ENCODE measurements around the gene C1orf53. TPM values are rescaled to one million over a fixed set of nuclear protein-coding genes. Genes with fewer than 3 reads are reported as not detected.

The C1orf53 gene
- total and polyA plus RNA-seq, 8 donors, result 0.60 to 6.7 (median 2.6) TPM

- H3K9me3 ChIP-seq, result no peaks in the 10 kb centered on the region
- TF ChIP-seq CTCF (IDR thresholded peaks at IDR 0.05), result no peak
- 75 to 82% methylated on average over 3 of the region's 3 CpGs for WGBS, 2 donors
- no peak overlapping the region for H3K4me3 ChIP-seq
- ATAC-seq (no peak), FAIRE-seq (no peak), DNase-seq (no peak)
- peaks cover 4 to 14% (median 12%) of the 10 kb centered on the region in 3 donors for H3K4me1 ChIP-seq
- peaks cover 0 to 32% (median 13%) of the 10 kb centered on the region in 4 donors for H3K27me3 ChIP-seq
- no peak overlapping the region for H3K27ac ChIP-seq
- no peaks in the 10 kb centered on the region for H3K36me3 ChIP-seq
- intact Hi-C loops (cut with DNase I), result no loop called here
Measured at GRCh38 chr1:197907846-197908616, 5.6 kb downstream of the C1orf53 start.

GRCh38 chr1:197908716-197909220, 6.3 kb downstream of the C1orf53 start:
- Histone ChIP-seq H3K27ac (no peak overlapping the region), H3K4me1 (peaks cover 0 to 14% (median 12%) of the 10 kb centered on the region in 3 donors), H3K36me3 (no peaks in the 10 kb centered on the region), H3K9me3 (no peaks in the 10 kb centered on the region), H3K4me3 (no peak overlapping the region), H3K27me3 (peaks cover 0 to 40% (median 13%) of the 10 kb centered on the region in 4 donors)
- DNase-seq (no peak), ATAC-seq (no peak), FAIRE-seq (no peak)
- no peak for TF ChIP-seq CTCF (IDR thresholded peaks at IDR 0.05)
- 30 to 32% methylated on average over 14 of the region's 14 CpGs for WGBS, 2 donors
- intact Hi-C loops (cut with DNase I), result no loop called here

- Histone ChIP-seq H3K4me3 (no peak overlapping the region), H3K9me3 (no peaks in the 10 kb centered on the region), H3K27ac (no peak overlapping the region), H3K4me1 (peaks cover 0 to 14% (median 12%) of the 10 kb centered on the region in 3 donors), H3K36me3 (no peaks in the 10 kb centered on the region), H3K27me3 (peaks cover 0 to 46% (median 13%) of the 10 kb centered on the region in 4 donors)
- intact Hi-C loops (cut with DNase I), result no loop called here
- no peak for ATAC-seq
- FAIRE-seq, result no peak
- 42 to 43% methylated on average over 8 of the region's 8 CpGs for WGBS, 2 donors
- TF ChIP-seq CTCF (IDR thresholded peaks at IDR 0.05), result no peak
- DNase-seq, result no peak
Measured at GRCh38 chr1:197909384-197909783, 7.0 kb downstream of the C1orf53 start.

GRCh38 chr1:197910120-197910991, 7.9 kb downstream of the C1orf53 start:
- no peak for DNase-seq
- peaks cover 0 to 56% (median 17%) of the 10 kb centered on the region in 4 donors for H3K27me3 ChIP-seq
- no peak for FAIRE-seq
- H3K9me3 ChIP-seq, result no peaks in the 10 kb centered on the region
- H3K4me3 ChIP-seq, result peak overlapping the region in 1 of 4 donors; percentile 30
- H3K4me1 ChIP-seq, result peaks cover 0 to 15% (median 12%) of the 10 kb centered on the region in 3 donors
- 8 to 10% methylated on average over 37 of the region's 37 CpGs for WGBS, 2 donors
- H3K36me3 ChIP-seq, result no peaks in the 10 kb centered on the region
- no peak for ATAC-seq
- TF ChIP-seq CTCF (IDR thresholded peaks at IDR 0.05), result no peak
- H3K27ac ChIP-seq, result no peak overlapping the region
- intact Hi-C loops (cut with DNase I), result no loop called here

Data from pancreas (tissue), 10 donors.